AML-193 (cell line): ENCODE data around the gene LRRK2.
"Not testable (repeated sequence)": the region's sequence is repeated elsewhere in the genome, so short reads cannot be mapped to it uniquely, and the experiment has no call there.

Experiments used
- DNase-seq, 2 experiments: peaks; one replicate each; lab custom pipeline; 2025; lab: John Stamatoyannopoulos, UW

The LRRK2 gene

GRCh38 chr12:40224439-40225291, at the start of gene LRRK2:
TSS of gene LRRK2 (plus strand) at chr12:40224997. CDS start at chr12:40225132, 135 bp downstream.
- DNase-seq: peak; percentile 32 to 37

- no peak for DNase-seq
Measured at GRCh38 chr12:40175045-40175444, 49.8 kb upstream of the LRRK2 start.

- DNase-seq: no peak
Measured at GRCh38 chr12:40175489-40175888, 49.3 kb upstream of the LRRK2 start.

GRCh38 chr12:40178701-40179100, 46.1 kb upstream of the LRRK2 start:
- no peak for DNase-seq

- no peak for DNase-seq
Measured at GRCh38 chr12:40181490-40181889, 43.3 kb upstream of the LRRK2 start.

- no peak for DNase-seq
Measured at GRCh38 chr12:40183715-40184114, 41.1 kb upstream of the LRRK2 start.

- no peak for DNase-seq
Measured at GRCh38 chr12:40184493-40185302, 40.1 kb upstream of the LRRK2 start.

GRCh38 chr12:40185303-40185693, 39.5 kb upstream of the LRRK2 start:
- no peak for DNase-seq

- DNase-seq: no peak
Measured at GRCh38 chr12:40188558-40189320, 36.1 kb upstream of the LRRK2 start.

GRCh38 chr12:40192704-40193255, 32.0 kb upstream of the LRRK2 start:
- DNase-seq: peak in 1 of 2 experiments; percentile 22

- peak; percentile 33 to 43 for DNase-seq
Measured at GRCh38 chr12:40194846-40195245, 30.0 kb upstream of the LRRK2 start.

- DNase-seq: no peak
Measured at GRCh38 chr12:40197590-40197989, 27.2 kb upstream of the LRRK2 start.

- no peak for DNase-seq
Measured at GRCh38 chr12:40198601-40199000, 26.2 kb upstream of the LRRK2 start.

GRCh38 chr12:40202095-40203059, 22.4 kb upstream of the LRRK2 start:
- DNase-seq: peak; percentile 13 to 31

- DNase-seq: no peak
Measured at GRCh38 chr12:40203060-40203430, 21.8 kb upstream of the LRRK2 start.

GRCh38 chr12:40204337-40204736, 20.5 kb upstream of the LRRK2 start:
- no peak for DNase-seq

GRCh38 chr12:40207551-40207950, 17.2 kb upstream of the LRRK2 start:
- no peak for DNase-seq

- peak; percentile 48 to 53 for DNase-seq
Measured at GRCh38 chr12:40208707-40209446, 15.9 kb upstream of the LRRK2 start.

GRCh38 chr12:40209886-40210285, 14.9 kb upstream of the LRRK2 start:
- DNase-seq: no peak

- DNase-seq: not testable (repeated sequence)
Measured at GRCh38 chr12:40211186-40211585, 13.6 kb upstream of the LRRK2 start.
